ENCODE data around the gene FGFR2. TPM values are rescaled to one million over a fixed set of nuclear protein-coding genes. Genes with fewer than 3 reads are reported as not detected.

The FGFR2 gene
- total RNA-seq, 1 experiment from 2014 or later, result 5.7 TPM

GRCh38 chr10:121527690-121528089 is 70.6 kb downstream of the FGFR2 start:
- CTCF ChIA-PET, result no interaction called here
- no TSS peak for BruUV-seq (replicated peaks)
- in situ Hi-C loops (cut with HindIII; ENCODE audit: low pct_unique_long_range_greater_than_20kb, low sequenced_read_pairs), result no loop called here

GRCh38 chr10:121526801-121527221 is 71.4 kb downstream of the FGFR2 start:
- Histone ChIP-seq H3K4me3 (ENCODE audit: low read depth in 2 of 2, low read length in 2 of 2) (no peak overlapping the region), H3K9me3 (ENCODE audit: control insufficient read depth, insufficient read depth, low read depth, low read length) (no peaks in the 10 kb centered on the region), H3K27ac (ENCODE audit: low read length) (no peak overlapping the region), H3K36me3 (ENCODE audit: control insufficient read depth, insufficient read depth, low read length) (no peaks in the 10 kb centered on the region), H3K27me3 (ENCODE audit: control insufficient read depth, insufficient read depth, low read length) (no peaks in the 10 kb centered on the region), H3K4me1 (ENCODE audit: control insufficient read depth, insufficient read depth, low read length) (peaks cover 27% of the 10 kb centered on the region)
- no TSS peak for BruUV-seq (replicated peaks)
- no peak for DNase-seq (ENCODE audit: low read depth, low spot score)
- intact Hi-C loops (cut with micrococcal nuclease; ENCODE audit: unreplicated experiment), result no loop called here
- no peak for ATAC-seq
- TF ChIP-seq POLR2AphosphoS5 (IDR thresholded peaks at IDR 0.05; ENCODE audit: low read depth, low read length) (no peak), TCF7L2 (IDR thresholded peaks at IDR 0.05; ENCODE audit: low read depth, low read length) (no peak), CTCF (IDR thresholded peaks at IDR 0.05) (no peak), REST (IDR thresholded peaks at IDR 0.05; ENCODE audit: insufficient read depth in 1 of 2, low read depth in 2 of 2, low read length in 1 of 2) (no peak), SIN3A (IDR thresholded peaks at IDR 0.05; ENCODE audit: borderline replicate concordance, insufficient read depth, low read depth, low read length) (no peak)
- POLR2A ChIA-PET, result interaction anchor here (0.7 kb wide), 1 partner anchor 163 kb away, joined by 3 read pairs; no protein-coding TSS in a partner anchor
- in situ Hi-C loops (cut with HindIII; ENCODE audit: low pct_unique_long_range_greater_than_20kb, low sequenced_read_pairs), result no loop called here
- CTCF ChIA-PET, result no interaction called here

More at GRCh38 chr10:121527690-121528089, 70.6 kb downstream of the FGFR2 start:
- no peak for DNase-seq (ENCODE audit: low read depth, low spot score)
- intact Hi-C loops (cut with micrococcal nuclease; ENCODE audit: unreplicated experiment), result no loop called here
- no peaks in the 10 kb centered on the region for H3K36me3 ChIP-seq (ENCODE audit: control insufficient read depth, insufficient read depth, low read length)
- ATAC-seq, result no peak
- POLR2A ChIA-PET, result no interaction called here
- no peak overlapping the region for H3K27ac ChIP-seq (ENCODE audit: low read length)
- H3K4me1 ChIP-seq (ENCODE audit: control insufficient read depth, insufficient read depth, low read length), result peaks cover 27% of the 10 kb centered on the region
- H3K4me3 ChIP-seq (ENCODE audit: low read depth in 2 of 2, low read length in 2 of 2), result no peak overlapping the region
- H3K9me3 ChIP-seq (ENCODE audit: control insufficient read depth, insufficient read depth, low read depth, low read length), result no peaks in the 10 kb centered on the region
- no peaks in the 10 kb centered on the region for H3K27me3 ChIP-seq (ENCODE audit: control insufficient read depth, insufficient read depth, low read length)
- TF ChIP-seq CTCF (IDR thresholded peaks at IDR 0.05), result no peak
- TF ChIP-seq TCF7L2 (IDR thresholded peaks at IDR 0.05; ENCODE audit: low read depth, low read length), result no peak
- no peak for TF ChIP-seq POLR2AphosphoS5 (IDR thresholded peaks at IDR 0.05; ENCODE audit: low read depth, low read length)

Measured in Panc1 (cell line).